GM18873 (cell line): ENCODE measurements around the gene LCN9.
"Not testable (repeated sequence)": the region's sequence is repeated elsewhere in the genome, so short reads cannot be mapped to it uniquely, and the experiment has no call there.

Experiments used
- ATAC-seq: cut with Tn5 transposase; IDR thresholded peaks from one replicate; pipeline ENCODE4 v1.9.1; 2021; ENCODE audit warnings: mild to moderate bottlenecking, moderate library complexity, moderate number of reproducible peaks; ENCODE audit not compliant: unreplicated experiment, low FRiP score

LCN9 gene

DNA sequence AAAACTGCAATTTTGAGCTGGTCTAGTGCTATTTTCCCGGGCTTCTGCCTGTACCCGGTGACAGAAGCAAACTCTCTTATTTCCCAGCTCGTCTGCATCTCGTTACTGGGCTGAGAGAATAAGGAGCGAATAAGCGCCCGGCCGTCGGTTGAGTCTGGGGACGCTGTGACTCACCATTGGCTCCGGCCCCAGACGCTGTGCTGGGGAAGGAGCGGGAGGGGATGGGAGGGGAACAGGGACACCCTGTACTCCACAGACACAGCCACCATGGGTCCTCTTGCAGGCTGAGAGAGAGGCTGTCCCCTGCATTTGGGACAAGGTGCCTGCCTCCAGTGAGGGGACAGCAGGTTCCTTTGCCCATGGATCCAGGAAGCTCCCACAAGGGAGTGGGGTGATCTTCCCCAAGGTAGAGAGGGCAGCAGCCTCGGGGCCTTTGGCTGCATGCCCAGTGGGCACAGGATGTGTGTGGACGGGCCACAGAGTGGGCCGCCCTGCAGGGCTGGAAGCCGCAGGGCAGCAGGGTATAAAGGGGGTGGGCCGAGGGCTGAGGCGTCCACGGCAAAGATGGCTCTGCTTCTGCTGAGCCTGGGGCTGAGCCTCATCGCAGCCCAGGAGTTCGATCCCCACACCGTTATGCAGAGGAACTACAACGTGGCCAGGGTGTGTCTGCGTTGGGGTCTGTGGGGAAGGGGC, at the start of gene LCN9:
LCN9 (plus strand) TSS at position 552 of the 693 bp plus-strand sequence; CDS start at position 565, 13 bp downstream.
- no peak for ATAC-seq

DNA sequence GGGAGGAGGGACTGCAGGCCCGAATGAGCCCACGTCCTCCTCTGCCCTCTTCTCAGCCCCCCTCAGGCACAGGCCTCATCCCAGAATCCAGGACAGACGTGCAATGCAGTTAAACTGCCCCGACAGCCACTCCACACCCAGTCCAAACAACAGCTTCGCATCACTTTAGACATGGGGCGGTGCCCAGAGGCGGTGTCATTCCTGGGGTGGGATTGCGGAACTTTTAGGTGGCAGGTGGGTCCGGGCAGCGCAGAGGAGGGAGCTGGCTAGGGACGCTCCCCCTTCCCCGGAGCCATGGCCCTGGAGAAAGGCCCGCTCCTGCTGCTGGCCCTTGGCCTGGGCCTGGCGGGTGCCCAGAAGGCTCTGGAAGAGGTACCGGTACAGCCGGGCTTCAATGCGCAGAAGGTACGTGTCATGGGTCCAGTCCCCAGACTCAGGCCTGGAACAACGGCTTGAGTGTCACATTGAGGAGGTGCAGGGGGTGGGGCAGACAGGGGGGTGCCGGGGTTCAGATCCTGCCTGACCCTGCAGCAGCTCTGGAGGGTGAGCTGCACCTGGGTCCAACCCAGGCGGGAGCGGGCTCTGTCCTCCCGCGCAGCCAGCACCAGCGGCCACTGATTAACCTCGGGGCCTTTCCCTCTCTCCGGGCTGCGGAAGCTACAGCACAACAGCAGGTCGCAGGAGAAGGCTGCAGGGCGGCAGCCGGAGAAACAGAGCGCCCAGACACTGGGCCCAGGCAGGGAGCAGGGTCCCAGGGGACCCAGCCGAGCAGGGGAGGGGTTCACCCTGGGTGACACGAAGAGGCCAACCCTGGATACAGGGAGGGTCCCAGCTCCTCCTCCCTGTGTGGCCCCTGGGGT, 48.9 kb upstream of the LCN9 start:
- no peak for ATAC-seq

GRCh38 chr9:135614821-135615665, 48.1 kb upstream of the LCN9 start:
- no peak for ATAC-seq

- ATAC-seq = no peak
These were observed 47.2 kb upstream of the LCN9 start for GRCh38 chr9:135615666-135616618.

DNA sequence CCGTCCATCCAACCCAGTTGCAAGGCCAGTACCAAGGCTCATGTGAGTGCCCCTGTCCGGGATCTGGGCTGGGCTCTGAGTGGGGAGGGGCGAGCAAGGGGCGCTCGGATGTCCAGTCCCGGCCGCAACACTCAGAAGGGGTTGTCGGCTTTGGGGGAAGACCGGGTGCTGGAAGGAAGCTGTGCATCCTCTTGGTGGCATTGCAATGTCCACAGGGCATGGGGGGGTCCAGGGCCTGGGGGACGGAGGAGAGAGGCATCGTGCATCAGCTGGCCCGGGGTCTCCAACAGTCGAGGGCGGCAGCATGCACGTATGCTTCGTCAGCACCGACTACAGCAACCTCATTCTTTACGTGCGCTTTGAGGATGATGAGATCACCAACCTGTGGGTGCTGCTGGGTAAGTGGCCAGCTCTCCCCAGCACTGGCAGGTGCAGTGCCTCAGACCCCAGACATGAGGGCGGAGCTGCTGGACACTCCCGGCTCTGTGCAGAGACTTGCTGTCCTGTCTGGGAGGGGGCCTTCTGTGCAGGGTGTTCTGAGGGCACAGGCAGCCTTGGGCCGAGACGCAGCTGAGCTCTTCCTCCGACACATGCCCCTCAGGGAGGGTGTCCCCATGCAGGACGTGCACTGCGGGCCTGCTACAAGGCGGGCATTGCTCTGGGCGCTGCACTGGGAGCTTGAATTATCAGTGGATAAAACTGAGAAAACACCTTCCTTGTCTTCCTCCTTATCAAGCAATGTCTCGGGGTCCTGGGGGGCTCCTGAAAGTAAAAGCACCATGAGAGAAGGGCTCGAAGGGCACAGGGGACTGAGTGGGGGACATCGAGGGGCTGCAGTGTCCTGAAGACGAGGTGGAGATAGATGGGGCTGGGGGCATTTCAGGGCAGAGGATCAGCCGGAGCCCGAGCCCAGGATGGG, 46.2 kb upstream of the LCN9 start:
- no peak for ATAC-seq

GRCh38 chr9:135617538-135617900, 45.6 kb upstream of the LCN9 start:
- no peak for ATAC-seq

GRCh38 chr9:135617991-135618411, 45.1 kb upstream of the LCN9 start:
- ATAC-seq = no peak

DNA sequence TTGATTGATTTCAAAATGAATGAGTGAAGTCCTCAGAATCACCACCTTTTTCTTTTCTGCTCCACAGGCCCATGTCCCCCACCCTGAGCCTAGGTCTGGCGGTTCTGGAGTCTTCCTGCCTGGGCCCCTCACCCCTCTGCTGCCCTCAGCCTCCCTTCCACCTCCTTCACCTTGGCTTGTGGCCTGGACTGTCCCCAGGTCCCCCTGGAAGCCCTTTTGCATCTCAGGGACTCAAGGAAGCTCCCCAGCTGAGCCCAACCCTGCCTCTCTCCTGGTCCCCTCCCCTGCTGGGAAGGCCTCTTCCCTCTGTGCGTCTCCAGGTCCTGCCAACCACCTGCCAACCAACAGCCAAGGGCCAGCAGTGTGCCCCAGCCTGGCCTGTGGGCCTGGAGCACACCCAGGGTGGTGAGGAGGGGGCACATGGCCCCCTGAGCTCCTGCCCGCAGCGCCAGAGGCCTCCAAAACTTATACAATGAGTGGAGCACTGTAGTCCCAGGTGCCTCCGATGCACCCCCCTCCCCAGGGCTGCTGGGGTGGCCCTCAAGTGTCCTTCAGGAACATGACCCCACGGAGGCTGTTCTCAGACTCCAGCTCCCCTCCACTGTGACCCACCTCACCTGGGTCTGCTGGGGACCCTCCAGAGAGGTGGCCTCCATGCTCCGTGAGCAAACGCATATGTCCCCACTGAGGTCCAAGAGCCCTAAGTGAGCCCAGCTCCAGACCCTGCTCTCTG, 44.1 kb upstream of the LCN9 start:
- ATAC-seq = no peak

- no peak for ATAC-seq
These were observed 43.6 kb upstream of the LCN9 start for GRCh38 chr9:135619599-135619886.

- ATAC-seq = no peak
These were observed 42.6 kb upstream of the LCN9 start for GRCh38 chr9:135620558-135620957.

DNA sequence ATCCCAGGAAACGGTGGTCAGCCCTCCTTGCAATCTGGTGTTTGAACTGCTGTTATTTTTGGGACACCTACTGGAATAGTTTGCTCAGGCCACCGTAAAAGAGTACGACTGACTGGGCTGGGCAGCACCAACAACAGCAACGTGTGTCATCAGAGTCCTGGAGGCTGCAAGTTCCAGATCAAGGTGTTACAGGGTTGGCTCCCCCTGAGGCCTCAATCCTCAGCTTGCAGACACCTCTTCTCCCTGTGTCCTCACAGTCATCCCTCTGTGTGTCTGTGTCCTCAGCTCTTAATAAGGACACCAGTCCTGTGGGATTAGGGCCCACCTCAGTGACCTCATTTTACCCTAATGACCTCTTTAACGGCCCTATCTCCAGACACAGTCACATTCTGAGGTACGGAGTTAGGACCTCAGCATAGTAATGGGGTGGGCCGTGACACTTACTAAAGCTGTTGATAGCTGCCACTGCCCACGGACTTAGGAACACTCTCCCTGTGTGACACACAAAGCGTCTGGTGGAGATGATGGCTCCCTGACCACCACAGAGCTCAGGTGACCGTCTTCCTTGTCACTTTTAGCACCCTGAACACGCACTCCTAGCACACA, 40.6 kb upstream of the LCN9 start:
- ATAC-seq = no peak

DNA sequence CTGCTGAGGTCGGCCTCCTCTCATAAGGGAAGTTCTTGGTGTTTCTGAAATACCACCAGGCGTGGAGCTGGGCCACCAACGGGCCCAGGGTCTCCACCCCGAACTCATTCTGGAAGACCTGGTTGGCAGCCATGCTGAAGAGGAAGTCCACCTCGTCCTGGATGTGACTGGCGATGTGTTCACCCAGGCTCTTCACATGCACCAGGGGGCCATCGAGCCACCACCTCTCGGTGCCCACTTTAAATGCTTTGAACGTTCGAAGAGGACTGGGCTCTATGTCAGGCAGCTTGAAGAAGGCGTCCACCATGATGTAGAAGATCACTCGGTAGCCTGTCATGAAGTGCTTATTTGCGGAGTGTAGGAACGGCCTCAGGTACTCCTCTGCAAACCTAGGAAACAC, 38.8 kb upstream of the LCN9 start:
- ATAC-seq = no peak

- no peak for ATAC-seq
These were observed 30.3 kb upstream of the LCN9 start for GRCh38 chr9:135632841-135633240.

DNA sequence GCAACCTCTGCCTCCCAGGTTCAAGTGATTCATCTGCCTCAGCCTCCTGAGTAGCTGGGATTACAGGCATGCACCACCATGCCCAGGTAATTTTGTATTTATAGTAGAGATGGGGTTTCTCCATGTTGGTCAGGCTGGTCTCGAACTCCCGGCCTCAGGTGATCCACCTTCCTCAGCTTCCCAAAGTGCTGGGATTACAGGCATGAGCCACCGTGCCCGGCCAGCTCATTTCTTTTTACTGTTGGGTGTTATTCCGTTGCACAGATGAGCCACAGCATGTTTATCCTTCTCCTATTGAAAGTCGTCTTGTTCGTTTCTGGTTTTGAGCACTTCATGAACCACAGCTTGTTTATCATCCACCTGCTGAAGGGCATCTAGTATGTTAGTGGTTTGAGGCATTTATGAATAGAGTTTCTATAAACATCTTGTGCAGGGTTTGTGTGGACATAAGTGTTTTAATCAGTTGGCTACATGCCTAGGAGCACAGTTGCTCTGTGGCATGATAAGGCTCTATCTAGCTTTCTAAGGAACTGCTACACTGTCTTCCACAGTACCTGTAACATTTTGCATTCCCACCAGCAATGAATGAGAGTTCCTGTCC, 26.1 kb upstream of the LCN9 start:
- ATAC-seq = not testable (repeated sequence)

- ATAC-seq = no peak
These were observed 23.9 kb upstream of the LCN9 start, which contains the start of gene GLT6D1 for GRCh38 chr9:135639196-135639595. Gene GLT6D1, minus strand, starts transcription at chr9:135639540. Its CDS starts 353 bp downstream, at chr9:135639187.

DNA sequence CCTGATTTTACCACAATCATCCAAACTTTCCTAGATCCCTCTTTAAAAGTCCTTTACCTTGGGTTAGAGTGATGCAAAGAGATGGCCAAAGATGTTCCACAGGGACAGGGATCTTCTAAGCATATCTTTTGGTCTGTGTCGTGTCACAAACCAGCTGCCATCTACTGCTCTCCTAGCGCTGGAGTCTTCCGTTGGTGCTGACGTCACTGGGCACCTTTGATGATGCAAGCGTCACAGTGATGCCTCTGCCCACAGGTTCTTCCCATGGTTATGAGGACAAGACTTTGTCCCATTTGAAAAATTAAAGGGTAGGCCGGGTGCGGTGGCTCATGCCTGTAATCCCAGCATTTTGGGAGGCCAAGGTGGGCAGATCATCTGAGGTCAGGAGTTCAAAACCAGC, 22.1 kb upstream of the LCN9 start:
- ATAC-seq = no peak

GRCh38 chr9:135641745-135642144, 21.4 kb upstream of the LCN9 start:
- no peak for ATAC-seq
